T-helper 1 cell (primary cell): ENCODE data around the gene CNTN4.

Source experiments
- DNase-seq, 5 donors: peaks; one replicate each; pipeline ENCODE4 v3.0.0-alpha.2; 2012 to 2020

Gene CNTN4

GRCh38 chr3:2153053-2153452 is 54.4 kb downstream of the CNTN4 start:
- DNase-seq: no peak

GRCh38 chr3:2153547-2153946 is 54.9 kb downstream of the CNTN4 start:
- DNase-seq: no peak

DNA sequence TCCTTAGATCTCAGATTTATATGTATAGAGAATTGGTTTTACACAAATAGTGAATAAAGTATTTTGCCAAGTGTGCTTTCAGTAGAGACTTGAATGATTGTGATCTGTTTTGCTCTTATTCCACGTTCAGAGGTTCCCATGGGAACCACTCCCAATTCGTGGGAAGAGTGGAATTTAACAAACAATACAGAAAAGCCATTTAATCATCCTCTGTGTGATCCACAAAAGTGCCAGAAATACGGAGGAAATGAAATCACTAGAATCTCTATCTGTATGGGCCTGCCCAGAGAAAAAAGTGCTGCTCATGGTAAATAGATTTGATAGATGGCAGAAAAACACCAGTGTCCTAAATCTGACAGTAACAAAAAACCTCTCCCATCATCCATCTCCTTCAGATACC is 56.0 kb downstream of the CNTN4 start:
- DNase-seq: no peak

GRCh38 chr3:2156244-2156847 is 57.7 kb downstream of the CNTN4 start:
- DNase-seq: peak in 1 of 5 donors; percentile 0

DNA sequence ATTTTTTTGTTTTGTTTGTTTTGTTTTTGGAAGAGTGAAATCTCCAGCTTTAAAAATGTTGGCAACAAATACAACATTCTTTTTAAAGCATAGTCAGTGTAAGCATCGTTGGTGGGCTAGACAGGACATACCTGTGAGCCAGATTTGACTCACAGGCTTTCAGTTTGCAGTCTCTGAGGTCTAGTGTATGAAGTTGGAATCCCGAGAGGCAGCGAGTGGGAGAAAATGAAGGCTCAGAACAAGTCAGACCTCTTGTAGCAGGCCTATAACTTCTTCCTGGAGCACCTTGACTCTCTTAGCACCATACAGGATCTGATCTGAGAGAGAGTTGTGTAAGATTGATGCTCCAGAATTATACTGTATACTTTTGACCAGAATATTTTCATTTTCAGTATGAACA is 60.2 kb downstream of the CNTN4 start:
- DNase-seq: no peak

GRCh38 chr3:2166552-2166951 is 67.9 kb downstream of the CNTN4 start:
- no peak for DNase-seq

- DNase-seq: no peak
Observed at GRCh38 chr3:2172561-2173171, 74.0 kb downstream of the CNTN4 start.

DNA sequence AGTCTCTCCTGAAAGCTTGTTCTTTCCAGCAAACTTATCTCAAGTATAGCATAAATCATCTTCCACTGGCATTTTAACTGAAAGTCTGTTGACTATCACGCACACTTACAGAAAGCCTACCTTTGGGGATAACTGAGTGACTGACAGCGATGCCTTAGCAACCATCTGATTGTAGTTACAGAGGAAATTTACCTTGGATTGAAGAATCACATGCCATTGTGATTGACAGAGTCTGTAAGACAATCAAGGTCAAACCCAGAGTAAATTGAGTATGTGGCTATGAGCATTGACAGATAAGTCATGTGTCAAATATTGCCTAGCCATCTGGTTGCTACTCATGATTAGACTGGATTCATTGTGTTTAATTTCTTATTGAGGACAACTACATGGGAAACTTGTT is 82.0 kb downstream of the CNTN4 start:
- DNase-seq: no peak

- DNase-seq: no peak
Observed at GRCh38 chr3:2198776-2199279, 100.2 kb downstream of the CNTN4 start.

DNA sequence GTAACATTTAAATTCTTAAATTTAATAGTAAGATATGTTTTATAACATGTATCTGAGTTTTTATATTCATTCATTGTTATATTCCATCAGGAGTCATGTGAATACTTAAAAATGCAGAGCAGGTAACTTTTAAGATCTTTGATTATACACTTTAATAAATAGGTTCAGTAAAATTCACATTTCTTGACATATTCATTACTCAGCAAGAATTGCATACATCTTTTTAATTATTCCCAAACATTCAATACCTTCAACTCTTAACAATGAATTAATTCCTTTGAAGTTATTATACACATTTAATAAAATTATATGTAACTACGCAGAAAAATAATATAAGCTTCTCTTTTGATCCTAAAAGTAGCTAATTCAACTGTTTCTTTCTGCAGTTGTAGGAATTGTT is 105.4 kb downstream of the CNTN4 start:
- no peak for DNase-seq

DNA sequence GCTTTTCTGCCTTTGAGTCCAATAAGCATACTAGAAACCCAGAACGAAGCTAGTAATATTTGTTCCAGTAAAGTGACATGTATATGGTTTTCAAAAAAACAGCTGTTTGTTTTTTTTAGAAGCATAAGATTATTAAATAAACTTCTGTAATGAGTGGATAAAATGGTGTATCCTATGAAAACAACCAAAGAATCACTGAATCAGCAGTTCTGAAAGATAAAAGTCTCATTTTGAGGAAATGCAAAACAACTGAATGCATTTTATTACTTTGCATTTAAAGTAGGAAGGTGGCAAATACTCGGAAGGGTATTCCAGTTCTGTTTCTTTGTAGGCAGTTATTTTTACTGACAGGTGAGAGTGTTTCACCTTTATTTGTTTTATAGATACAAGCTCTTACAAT is 107.0 kb downstream of the CNTN4 start:
- no peak for DNase-seq

DNA sequence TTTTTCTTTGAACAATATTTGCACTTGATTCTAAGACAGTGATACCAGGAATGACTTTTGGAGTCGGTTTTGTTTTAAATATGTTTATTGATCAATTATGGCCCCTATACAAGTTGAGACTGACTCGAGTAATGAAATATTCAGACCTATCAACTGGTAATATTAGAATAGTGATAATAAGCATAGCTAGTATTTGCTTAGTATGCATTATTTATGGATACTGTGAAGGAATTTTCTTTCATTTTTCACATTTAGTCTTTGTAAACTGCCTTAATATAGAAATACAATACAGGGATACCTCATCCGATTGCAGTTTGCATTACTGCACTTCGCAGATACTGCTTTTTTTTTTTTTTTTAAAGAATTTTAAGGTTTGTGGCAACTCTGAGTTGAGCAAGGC is 107.9 kb downstream of the CNTN4 start:
- no peak for DNase-seq

- DNase-seq: no peak
Observed at GRCh38 chr3:2211568-2211967, 112.9 kb downstream of the CNTN4 start.

DNA sequence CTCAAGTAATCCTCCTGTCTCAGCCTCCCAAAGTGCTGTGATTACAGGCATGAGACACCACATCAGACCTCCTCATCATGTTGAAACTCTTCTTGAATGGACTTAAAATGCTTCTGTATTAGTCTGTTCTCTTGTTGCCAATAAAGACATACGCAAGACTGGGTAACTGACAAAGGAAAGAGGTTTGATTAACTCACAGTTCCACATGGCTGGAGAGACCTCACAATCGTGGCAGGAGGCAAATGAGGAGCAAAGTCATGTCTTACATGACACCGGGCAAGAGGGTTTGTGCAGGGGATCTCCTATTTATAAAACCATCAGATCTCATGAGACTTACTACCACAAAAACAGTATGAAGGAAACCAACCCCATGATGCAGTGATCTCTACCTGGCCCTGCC is 113.5 kb downstream of the CNTN4 start:
- DNase-seq: no peak

- DNase-seq: no peak
Observed at GRCh38 chr3:2218375-2218774, 119.7 kb downstream of the CNTN4 start.

GRCh38 chr3:2218816-2219215 is 120.2 kb downstream of the CNTN4 start:
- DNase-seq: no peak

DNA sequence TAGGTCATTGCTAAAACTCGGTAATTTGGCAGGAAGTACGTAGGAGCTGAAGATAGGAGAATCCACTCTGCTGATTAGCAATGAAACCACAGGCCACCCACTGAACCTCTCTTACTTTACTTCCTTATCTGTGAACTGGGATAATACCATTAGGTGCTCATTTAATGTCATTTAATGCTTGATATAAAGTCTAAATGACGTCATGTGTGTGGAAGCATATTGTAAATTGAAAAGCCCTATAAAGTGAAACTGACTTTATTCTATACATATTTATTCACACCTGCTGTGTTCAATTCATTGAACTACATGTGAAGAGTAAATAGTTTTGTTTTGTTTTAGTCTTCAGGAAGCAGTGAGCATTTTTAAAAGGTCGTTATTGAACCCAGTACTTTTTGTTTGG is 137.5 kb downstream of the CNTN4 start:
- no peak for DNase-seq

DNA sequence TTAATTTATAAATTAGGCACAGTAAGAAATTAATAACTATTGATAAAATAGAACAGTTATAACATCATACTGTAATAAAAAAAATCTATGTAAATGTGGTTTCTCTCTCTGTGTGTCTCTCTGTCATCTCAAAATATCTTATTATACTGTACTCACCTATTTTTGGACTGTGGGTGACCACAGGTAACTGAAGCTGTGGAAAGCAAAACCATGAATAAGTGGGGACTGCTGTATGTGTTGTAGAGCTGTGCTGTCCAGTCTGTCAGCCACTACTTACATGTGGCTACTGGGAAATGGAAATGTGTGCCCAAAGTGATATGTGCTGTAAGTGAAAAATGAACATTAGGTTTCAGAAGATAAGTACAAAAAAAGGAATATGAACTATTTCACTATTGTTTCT is 145.5 kb downstream of the CNTN4 start:
- no peak for DNase-seq

GRCh38 chr3:2246873-2247648 is 148.4 kb downstream of the CNTN4 start:
- no peak for DNase-seq

DNA sequence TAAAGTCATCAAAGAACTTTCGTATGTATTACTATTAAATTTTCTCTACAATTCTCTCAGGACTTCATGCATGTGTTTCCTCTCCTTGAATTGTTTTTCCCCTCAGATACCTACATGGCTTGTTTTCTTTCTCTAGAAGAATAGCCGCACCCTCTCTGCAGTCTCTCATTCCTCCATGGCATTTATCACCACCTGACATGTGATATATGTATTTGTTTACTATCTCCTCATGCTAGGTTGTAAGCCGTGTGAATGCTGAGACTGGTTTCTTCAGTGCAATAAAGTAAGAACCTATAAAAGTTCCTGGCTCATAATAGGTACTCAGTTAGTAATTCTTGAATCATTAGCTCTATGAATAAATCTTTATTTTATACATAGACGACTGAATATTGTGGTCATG is 149.2 kb downstream of the CNTN4 start:
- DNase-seq: no peak

GRCh38 chr3:2250783-2251182 is 152.1 kb downstream of the CNTN4 start:
- no peak for DNase-seq

- no peak for DNase-seq
Observed at GRCh38 chr3:2261747-2262146, 163.1 kb downstream of the CNTN4 start.

- DNase-seq: no peak
Observed at GRCh38 chr3:2262204-2262603, 163.5 kb downstream of the CNTN4 start.

DNA sequence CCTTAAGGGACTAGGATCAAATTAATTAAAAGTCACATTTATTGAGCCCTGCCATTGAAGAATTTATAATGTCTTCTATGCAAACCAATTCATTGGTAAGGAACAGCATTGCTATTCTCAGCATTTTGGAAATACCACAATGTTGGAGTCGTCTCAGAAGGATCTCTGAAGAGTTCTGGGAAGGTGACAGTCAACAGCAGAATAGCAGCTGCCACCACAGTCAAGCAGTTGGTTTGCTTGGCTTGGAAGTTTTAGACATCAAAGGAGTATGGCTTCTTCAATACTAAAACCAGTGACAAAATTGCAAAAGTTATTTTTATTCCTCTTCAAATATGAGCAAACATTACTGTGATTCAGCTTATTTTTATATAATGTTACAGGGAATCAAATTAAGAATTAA is 167.9 kb downstream of the CNTN4 start:
- DNase-seq: no peak
